ENCODE data around the gene PKNOX2. TPM values are rescaled to one million over a fixed set of nuclear protein-coding genes. Genes with fewer than 3 reads are reported as not detected.

The PKNOX2 gene
- total RNA-seq, 1 donor from 2014 or later = 0.28 TPM

DNA sequence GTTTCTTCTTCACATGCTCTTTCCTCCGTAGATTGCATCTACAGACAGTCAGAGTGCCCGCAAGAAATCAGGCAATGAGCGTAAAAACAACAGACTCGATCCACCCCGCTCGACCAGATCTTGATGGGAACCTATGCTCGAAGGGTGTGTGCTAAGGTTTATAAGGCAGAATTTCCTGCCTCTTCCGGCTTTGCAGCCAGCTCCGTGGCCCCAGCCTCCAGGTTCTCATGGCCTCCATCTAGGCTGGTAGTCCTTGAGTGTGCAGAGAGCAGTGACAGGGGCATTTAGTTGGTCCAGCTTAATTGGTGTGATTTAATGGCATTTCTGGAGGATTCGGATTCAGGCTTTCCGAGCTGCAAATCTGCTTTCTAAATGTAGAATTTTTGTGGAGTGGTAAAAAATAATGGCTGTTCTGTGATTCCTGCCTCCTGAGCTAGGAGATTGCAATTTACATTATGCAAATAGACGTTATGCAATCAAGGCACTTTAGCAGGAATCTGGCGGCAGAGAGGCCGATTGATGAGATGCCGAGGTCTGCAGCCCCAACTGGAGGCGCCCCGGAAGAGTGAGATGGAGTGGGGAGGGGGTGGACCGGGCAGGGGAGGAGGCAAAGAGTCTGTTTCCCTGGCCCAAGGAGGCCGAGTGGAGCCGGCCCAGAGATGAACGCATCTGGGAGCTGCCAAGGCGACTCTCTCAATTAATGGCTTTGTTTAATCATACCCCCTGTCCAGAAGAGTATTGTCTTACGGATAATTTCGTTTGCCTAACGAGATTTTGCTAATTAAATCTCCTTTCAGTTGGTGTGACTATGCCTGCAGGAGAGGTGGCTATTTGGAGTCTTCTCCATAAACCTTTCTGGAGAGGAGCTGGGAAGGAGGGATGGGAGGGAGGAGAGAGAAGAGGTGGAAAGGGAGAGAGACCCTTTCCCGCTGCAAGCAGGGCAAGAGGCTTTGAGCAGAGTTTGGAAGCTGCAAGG is 75.3 kb downstream of the PKNOX2 start:
- no peak for ATAC-seq

GRCh38 chr11:125241104-125241503 is 76.6 kb downstream of the PKNOX2 start:
- ATAC-seq = no peak

DNA sequence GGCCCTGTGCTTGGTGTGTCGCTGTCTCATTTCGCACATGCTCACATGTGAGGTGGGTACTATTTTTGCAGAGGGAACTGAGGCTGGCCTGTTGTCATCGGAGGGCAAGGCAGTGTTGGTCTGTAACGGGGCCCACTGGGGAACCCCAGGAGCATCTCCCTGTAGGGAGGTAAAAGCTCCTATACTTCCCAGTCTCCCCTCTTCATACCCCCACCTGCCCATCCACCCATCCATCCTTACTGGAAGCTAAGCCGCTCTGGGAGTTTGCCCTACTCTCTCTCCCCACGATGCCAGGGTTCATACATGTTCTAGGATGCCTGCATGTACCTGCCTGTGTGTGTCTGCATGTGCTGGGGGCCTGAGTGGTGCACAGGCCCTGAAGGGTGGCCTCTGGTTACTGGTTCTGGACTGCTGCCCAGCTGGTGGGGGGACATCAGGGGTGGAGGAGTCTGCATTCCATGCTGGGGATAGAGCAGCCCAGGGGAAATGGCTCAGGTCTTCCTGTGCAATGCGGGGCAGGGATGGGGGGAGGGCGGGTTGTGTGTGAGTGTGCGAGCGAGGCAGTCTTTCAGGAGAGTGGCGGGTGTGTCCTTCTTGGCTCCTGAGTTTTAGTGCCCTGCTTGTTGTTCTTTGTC is 77.7 kb downstream of the PKNOX2 start:
- ATAC-seq = no peak

DNA sequence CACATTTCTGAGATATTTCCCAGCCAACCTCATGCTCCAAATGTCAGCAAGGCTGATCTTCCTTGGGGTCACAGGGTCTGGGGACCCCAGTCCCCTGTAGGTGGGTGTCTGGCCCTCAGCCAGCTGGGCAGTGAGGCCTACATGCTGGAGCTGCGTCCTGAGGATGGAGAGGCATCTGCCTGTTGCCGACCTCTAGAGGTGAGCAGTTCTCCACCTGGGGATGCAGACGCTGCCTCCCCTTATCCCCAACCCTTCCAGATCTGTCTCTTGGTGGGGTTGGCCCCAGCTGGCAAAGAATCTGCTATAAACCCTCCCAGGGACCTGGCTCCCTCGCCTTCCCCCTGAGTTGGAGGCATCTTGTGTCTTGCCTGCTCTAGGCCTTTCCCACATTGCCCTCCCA is 79.6 kb downstream of the PKNOX2 start:
- no peak for ATAC-seq

GRCh38 chr11:125245299-125245698 is 80.7 kb downstream of the PKNOX2 start:
- ATAC-seq = no peak

DNA sequence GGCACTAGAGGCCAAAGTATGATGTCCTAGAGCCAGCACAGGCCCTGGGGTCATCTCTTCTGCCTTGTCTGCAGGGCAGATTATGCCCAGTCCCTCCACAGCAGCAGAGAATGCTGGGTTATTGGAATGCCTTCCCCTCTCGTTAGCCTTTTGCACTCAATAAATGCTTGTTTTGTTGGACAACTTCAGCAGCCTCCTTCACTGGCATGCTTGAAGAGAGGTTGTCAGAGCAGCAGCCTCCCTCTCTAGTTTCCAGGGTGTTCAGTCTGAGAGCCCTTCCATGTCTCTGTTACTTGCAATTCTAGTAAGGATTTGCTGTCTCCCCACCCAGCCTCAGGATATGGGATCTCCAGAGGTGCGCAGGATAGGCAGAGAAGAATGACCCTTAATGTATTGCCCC is 82.9 kb downstream of the PKNOX2 start:
- no peak for ATAC-seq

DNA sequence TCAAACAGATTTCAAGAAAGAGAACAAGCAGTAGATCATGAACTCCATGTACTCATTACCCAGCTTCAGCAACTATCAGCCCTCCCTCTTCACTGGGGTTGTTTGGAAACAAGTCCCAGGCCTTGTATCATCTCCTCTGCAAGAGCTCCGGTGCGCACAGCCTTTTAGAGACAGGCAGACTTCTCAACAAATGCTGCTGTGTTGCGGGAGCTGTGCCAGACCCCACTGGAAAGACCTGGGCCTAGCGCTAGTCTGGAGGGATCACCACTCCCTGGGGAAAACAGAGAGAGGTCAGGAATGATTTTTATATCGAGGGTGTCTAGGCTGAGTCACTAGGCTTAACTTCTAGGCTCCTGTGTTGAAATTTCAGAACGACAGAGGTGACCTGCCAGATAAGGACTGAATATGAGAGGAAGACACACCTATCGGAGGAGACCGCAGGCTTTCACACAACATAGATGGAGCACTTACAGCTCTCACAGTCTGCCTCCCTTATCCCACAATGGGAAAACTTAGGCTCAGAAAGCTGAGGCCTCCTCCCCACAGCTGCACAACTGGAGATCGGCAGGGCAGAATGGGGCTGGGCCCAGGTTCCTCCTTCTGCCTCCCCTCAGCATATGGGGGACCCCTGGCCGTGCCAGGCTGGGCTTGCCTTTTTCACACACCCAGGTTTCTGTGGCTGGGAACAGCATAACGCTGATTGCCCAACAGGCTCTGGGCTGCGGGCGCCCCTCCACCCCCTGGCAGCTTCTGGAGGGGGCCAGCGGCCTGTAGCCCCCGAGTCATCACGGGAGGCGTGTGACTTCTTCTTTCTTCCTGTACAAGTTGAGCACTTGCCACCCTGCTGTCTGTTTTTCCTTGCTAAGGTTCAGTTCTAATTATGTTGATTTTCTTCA is 86.0 kb downstream of the PKNOX2 start:
- ATAC-seq = no peak

- no peak for ATAC-seq
These were observed 86.6 kb downstream of the PKNOX2 start for GRCh38 chr11:125251214-125251545.

DNA sequence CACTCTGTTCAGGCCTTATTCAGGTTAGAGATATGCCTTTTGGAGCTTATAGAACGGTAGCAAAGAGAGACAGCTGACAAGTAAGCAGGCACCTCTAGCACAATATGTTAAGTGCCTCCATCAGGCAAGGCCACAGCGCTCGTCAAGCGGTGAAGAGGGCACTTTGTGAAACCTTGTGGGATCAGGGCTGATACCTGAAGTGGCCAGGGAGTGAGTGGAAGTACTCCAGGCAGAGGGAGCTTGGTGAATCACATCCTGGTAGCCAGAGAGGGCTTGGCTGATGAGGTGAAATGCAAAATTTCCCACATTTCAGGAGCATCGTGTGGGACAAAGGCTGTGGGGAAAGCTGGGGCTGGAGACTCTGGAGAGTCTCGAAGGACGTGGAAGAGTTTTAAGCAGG is 87.4 kb downstream of the PKNOX2 start:
- ATAC-seq = no peak

GRCh38 chr11:125253289-125253688 is 88.7 kb downstream of the PKNOX2 start:
- ATAC-seq = no peak

DNA sequence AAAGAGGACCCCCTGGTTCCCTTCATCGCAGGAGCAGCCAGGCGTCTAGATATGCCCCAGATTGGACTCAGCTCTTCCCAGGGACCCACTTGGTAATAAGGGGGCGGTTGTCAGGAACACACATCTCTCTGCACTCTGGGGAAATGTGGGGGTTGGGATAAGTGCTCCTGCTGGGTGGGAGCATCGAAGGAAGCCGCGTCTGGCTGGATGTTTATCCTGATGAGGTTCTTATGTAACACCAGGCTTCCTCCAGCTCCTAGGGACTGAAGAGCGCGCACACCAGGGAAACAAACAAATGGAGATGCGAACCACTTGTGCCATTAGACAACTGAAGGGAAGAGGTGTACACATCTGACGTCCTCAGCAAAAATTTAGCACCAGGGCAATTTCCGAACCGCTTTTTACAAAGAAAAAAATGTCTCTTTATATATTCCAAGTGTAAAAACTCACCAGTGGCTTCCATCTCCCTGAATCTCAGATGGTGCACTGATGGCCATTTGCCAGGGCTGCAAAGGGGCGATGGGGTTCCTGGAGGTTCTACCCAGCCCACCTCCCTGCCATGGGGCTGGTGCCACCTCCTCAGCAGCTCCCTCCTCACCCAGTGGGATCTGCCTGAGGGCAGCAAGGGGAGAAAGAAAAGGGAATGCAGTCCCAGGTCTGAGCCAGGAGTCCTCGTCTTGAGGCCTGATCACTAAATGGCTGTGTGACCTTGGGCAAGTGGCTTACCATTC is 89.4 kb downstream of the PKNOX2 start:
- no peak for ATAC-seq

DNA sequence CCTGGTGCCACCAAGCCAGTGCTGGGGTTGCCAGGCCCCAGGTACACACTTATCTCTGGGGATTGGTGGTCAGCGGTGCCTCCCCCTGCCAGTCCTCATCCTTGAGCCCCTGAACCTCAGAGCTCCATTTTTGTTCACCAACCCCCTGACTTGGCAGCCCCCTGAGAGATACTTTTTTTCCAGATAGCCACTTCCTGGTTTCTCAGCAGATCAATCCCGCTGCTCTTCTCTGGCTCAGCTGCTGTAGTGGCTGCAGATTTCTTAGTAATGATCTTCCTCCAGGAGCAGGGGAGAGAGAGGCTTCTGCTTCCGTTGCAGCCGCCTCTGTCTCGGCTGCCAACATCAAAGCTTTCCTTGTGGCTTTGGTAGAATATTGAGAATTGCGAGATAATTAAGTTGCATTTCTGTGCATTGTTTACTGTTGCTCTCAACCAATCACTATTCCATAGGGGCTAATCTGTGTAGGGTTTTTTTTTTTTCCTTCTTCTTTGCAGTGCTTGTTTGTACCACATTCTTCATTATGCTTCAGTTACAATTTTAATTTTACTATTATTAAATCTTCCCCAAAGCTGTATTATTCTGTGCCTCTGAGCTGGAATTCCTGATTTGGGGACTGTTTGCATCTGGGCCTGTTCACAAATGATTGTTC is 92.1 kb downstream of the PKNOX2 start:
- no peak for ATAC-seq

- ATAC-seq = no peak
These were observed 92.6 kb downstream of the PKNOX2 start for GRCh38 chr11:125257190-125257579.

DNA sequence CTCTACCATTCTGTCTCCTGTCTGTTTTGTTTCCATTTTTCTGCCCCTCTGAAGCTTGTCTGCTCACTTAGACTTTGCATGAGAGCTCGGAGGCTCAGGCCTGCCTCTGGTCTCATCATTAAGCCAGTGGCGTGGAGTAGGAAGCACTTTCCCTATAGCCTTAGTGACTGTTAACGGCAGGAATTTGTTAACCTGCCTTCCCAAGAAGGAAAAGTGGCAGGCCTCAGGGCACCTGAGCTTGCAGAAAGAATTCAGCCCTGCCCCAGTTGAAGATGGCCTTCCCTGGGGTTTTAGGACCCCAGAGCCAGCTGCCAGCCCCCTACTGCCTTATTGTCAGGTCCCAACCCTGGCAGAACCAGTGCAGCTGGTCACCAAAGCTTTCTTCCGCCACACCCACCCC is 93.2 kb downstream of the PKNOX2 start:
- no peak for ATAC-seq

- no peak for ATAC-seq
These were observed 93.9 kb downstream of the PKNOX2 start for GRCh38 chr11:125258291-125259032.

DNA sequence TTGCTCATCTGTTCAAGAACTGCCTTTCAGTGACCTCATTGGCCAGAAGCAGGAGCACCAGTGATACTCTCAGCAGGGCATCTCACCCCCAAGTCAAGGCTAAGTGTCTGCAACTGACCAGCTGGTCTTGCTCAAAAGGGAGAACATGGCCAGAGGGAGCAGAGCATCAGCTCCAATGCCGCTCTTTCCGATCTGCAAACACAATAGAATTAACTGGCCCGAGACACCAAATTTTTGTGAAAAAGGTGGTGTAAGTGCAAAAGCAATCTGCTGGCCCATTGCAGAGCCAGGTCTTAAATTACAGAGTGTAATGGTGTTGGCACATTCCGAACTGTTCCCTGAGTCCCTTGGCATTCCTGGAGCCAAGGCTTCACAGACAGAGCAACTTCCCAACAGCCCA is 97.0 kb downstream of the PKNOX2 start:
- no peak for ATAC-seq

DNA sequence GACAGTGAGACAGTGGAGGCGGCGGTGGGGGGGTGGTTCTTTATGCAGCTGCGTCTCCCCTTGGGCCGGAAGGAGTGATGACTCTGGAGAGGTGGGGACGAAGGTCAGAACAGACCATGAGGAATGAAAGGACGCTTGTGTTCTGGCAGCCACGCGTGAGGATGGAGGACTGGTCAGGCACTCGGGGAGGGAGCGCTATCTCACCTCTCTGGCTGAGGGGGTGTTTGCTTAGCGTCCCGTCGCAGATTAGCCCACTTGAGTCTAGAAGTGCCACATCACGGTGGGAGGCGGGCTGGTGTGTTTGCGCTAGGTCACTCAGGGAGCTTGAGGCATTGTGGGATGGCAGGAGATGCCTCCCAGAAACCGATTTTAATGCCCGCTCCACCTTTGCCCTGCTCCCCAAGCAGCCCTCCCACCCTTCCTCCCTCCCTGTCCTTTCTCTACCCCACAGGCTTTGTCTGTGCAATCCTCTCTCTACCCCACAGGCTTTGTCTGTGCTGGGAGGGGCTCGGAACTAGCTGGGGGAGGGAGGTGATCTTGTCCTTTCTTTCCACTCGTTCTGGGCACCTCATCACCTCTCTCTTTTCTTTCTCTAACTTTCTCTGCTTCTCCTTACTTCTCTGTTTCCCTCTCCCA is 97.8 kb downstream of the PKNOX2 start:
- ATAC-seq = no peak

GRCh38 chr11:125262830-125263218 is 98.3 kb downstream of the PKNOX2 start:
- ATAC-seq = peak; percentile 15

DNA sequence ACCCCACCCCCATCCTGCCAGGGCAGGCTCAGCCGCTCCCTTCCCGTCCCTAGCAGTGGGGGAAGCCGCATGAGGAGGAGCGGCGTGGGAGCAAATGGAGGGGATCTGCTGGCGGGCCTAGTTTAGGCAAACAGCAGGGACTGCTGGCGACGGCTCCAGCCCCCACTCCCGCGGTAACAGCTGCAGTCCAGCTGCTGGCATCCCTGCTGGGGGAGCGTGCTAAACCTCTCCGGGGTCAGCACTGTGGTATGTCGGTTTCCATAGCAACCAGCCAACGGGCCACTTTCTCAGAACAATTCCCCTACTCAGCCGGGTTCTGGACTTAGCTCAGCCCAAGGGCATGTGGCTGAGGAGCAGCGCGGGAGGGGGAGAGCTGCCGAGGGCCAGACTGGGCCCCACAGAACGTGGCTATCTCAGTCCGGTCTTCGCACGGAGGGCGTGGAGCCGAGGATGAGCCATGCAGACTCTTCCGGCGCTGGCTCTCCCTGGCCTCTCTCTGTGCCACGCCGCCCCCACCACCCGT is 98.8 kb downstream of the PKNOX2 start:
- peak; percentile 56 for ATAC-seq

All from esophagus mucosa (tissue), 1 donor.